Stimulated activated CD8-positive, alpha-beta memory T cell treated with anti-CD3 and anti-CD28 coated beads, Interleukin-15, amount 100 ng/mL, for 1 hour (primary cell): ENCODE results near the gene PXMP2.
"Not testable (repeated sequence)": the region's sequence is repeated elsewhere in the genome, so short reads cannot be mapped to it uniquely, and the experiment has no call there.

Experiments used
- DNase-seq: peaks from one replicate; pipeline ENCODE4 v3.0.0-alpha.2; 2020; ENCODE audit warnings: low read depth

PXMP2 gene

DNA sequence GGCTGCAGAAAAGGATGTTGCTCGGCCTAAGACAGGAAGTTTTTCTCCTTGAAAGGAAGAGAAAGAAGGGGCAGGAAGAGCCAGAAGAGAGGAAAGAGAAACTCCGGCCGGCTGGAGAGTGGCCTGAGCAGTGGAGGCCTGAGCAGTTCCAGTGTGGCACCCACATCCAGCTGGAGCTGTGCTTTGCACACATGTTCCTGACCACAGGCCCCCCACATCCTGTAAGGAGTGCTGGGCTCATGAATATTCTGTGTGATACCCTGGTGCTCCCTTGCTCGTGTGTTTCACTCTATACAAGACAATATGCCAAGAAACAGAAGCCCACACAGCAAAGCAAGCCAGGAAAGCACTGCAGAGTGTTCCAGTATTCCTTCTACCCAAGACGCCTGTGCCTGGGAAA lies 27.3 kb upstream of the PXMP2 start:
- DNase-seq = no peak

DNA sequence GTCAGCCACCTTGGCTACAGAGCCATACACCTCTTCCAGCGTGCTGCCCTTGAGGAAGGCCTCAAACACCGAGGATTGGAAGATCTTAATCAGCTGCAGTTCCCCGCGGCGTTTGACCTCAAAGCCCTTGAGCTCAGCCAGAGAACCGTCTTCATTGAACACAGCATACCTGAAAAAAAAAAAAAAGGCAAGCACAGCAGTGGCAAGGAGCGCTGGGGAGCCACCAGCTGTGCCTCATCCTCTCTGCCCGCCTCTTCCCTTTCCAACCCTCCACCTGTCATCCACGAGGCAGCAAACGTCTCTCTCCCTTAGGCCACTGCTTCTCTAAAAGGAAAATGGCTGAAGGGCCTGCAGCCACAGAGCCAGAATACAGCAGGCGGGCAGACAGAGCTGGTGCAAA lies 26.4 kb upstream of the PXMP2 start:
- DNase-seq = no peak

- no peak for DNase-seq
These were observed 25.4 kb upstream of the PXMP2 start for GRCh38 chr12:132661972-132662371.

- DNase-seq = no peak
These were observed 24.3 kb upstream of the PXMP2 start for GRCh38 chr12:132662901-132663755.

- DNase-seq = no peak
These were observed 22.9 kb upstream of the PXMP2 start for GRCh38 chr12:132664206-132665148.

GRCh38 chr12:132665149-132665491 lies 22.3 kb upstream of the PXMP2 start:
- no peak for DNase-seq

DNA sequence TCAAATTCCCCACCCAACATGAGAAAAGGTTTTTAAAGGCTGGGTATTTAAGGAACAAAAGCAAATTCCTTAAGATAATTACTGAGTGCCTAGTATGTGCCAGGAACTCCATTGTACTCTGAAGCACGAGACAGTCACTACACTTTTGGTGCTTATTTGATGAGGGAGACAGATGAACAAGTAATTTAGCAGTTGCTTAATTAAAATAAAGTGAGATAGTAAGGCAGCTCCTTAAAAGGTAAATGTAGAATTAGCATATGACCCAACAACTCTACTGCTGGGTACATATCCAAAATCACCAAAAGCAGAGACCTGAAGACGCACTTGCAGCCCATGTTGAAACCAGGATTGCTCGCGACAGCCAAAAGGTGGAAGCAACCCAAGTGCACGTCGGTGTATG lies 21.6 kb upstream of the PXMP2 start:
- DNase-seq = no peak

DNA sequence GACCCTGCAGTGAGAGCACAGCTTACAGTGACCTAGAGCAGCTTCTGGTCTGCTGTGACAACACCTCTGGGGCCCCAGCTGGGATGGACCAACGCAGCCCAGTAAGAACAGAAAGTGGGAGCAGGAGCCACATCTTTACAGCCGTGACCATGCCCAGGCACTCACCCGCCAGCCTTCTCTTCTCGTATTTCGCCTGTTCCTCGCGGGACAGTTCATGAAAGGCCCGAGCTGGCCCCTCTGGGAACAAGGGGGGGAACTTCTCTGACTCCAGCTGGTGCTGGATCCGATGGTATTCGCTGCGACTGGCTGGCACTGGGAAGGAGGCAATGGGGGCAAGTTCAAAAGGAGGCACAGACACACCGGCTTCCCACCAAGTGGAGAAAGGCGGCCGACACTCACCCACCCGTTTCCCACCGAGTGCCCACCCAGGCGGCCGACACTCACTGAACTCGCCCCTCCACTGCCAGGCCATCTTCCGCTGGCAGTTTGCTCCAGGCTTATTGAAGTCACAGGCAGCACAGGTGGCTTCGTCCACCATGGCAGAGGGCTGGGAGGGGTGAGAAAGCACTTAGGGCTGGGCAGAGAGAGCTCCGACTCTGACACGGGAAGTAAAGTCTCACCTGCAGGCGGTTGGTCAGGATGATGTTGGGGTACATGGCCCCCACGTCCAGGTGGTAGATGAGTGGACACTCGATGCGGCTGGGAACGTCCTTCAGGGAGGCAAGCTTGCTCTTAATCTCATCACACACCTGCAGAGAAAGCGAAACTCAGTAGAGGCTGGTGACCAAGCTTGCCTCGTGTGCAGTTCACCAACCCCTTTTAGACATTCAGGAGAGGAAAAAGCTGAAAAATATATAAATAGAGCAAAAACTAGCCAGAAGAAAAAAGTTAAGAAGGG lies 18.9 kb upstream of the PXMP2 start:
- DNase-seq = no peak

DNA sequence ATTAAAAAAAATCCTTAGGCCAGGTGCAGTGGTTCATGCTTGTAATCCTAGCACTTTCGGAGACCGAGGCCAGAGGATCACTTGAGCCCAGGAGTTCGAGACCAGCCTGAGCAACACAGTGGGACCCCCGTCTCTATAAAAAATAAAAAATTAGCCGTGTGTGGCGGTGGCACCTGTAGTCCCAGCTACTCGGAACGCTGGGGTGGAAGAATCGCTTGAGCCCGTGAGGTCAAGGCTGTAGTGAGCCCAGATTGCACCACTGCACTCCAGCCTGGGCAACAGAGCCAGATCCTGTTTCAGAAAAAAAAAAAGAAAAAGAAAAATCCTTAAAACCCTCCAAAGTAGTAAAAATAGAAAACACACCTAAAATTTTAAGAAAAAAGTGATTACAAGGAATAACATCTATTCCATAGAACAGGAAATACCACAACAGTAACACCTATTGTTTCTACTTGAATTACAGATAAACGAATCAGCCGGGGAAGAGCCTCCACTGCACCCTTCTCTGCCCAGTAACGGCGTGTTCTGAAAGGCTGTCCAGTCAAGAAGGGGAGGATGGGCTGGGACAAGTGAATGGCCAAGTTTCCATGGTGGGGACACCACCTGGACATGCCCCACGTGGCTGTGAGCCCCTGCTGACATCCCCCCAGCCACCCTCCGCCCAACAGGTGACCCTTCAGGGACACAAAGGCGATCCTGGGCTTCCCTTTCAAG lies 18.1 kb upstream of the PXMP2 start:
- no peak for DNase-seq

DNA sequence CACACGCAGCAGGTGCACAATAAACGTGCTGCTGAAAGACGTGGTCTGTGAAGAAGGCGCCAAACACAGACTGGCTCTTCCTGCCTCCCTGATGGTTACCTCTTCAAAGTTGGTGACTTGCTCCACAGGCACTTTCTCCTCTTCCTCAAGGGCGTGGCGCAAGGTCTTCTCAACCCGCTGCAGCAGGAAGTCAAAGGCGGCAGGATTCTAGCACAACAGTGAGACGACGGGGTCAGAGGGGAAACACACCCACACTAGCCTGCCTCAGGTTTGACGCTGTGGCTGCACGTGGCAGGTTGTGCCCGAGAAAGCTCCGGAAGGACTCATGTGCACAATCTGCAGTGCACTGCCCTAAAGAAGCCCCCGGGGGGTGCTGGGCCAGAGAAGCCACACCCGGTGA lies 15.3 kb upstream of the PXMP2 start:
- DNase-seq = no peak

DNA sequence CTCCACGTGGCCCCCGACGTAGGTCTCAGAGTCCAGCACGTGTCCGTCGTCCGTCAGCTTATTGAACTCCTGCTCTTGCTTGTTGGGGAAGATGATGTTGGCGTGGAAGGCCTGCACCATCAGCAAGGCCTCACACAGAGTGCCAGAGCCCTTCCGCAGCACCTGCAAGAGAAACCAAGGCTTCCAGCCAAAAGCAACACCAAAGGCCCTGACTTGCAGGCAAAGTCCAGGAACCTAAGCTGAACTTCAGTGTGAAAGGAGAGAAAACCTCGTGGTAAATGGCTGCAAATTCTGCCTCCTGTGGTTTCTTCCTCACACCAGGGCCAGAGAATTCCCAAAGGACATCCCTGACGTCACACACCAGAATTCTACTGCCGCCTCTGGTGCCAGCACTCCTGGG lies 14.7 kb upstream of the PXMP2 start:
- no peak for DNase-seq

DNA sequence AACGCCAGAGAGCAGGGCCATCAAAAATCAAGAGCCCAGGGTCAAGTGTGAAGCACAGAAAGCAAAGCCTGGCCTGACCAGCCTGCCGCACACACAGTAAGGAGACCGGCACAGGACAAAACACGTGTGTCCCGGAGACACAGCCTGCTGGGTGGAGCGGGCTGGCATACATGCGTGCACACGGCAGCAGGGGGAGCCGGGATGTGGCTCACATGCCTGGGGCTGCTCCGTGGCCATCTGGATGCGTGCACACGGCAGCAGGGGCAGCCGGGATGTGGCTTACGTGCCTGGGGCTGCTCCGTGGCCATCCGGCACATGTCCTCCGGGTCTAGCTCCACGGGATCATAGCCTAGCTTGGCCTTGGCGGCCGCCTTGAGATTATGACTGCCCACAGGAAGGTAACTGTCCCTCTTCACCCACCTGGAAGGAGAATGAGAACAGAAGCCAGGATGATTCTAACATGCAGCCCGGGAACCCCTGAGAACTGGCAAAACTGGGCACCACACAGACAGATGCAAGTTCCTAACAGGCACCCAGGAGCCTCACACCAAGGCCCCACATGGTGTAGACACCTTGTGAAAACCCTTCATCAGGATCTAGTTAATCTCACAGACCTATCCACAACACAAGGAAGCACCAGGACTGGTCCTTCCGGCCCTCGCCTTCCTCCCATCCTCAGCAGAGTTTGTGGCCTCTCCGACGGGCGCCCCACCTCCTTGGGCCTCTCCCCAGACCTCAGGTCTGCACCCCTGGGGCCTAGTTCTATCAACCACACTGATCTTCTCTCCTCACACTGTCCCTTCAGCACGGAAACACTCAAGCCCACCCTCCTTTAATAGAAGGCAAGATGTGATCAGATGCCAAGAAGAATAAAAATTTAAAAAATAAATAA lies 13.9 kb upstream of the PXMP2 start:
- no peak for DNase-seq

- DNase-seq = no peak
These were observed 12.8 kb upstream of the PXMP2 start for GRCh38 chr12:132674561-132674960.

DNA sequence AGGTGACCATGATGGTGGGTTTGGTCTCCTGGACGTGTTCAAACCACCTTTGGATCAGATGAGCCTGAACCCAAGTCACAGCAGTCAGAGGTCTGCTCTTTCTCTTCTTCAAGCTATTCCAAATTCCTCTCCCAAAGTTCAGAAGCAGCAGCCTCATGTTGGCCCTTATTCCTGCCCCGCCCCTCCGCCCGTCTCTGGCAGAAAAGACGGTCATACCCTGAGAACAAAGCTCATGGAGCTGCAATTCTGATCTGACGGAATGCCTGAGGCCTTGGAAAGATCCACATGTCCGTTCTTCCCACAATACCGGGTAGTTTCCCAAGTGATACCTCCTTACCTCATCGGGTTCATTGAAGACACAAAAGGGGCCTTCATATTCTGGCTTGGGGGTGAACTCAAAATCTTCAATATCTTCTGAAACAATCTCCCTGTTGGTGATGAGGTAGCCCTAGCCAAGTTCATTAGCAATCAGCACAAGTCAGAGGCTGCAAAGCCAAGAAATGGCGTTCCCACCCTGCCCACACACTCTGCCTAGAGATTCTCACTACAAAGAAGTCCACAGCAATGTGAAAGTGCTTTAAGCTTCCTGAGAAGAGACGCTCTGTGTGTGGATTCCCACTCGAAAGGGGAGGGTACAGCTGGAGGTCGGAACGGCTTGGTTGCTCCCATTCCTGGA lies 11.5 kb upstream of the PXMP2 start:
- no peak for DNase-seq

DNA sequence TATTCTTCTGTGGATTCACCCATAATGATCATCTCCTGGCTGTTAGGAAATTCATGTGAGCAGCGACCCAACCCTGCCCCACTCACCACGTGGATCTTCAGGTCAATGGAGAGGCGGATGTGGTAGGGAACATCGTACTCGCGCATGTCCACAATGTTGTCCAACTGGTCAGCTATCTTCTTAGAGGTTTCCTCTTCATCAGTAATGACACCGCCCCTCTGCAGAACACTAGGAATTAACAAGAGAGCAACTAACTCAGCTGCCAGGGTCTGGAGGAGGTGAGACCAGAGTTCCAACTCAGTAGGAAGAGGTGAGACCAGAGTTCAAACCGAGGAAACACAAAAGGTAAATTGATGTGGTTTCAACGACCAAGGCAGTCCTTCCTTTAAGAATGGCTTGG lies 9.9 kb upstream of the PXMP2 start:
- no peak for DNase-seq

DNA sequence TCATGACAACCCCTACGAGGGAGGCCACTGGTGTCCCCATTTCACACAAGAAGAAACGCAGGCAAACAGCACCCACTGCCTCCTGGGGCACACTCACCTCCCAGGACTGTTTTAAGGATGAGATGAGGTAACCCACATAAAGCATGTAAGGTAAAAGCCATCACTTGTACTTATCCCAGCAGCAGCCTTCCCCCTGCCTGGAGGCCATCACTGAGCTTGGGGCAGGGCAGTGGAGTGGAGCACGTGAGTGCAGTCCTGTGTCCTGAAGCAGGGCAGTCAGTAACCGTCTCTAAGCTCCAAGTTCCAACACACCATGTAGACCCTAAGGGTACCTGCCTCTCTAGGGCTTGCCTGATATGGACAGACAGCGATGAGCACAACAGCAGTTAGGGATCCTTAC lies 2.0 kb upstream of the PXMP2 start:
- no peak for DNase-seq

DNA sequence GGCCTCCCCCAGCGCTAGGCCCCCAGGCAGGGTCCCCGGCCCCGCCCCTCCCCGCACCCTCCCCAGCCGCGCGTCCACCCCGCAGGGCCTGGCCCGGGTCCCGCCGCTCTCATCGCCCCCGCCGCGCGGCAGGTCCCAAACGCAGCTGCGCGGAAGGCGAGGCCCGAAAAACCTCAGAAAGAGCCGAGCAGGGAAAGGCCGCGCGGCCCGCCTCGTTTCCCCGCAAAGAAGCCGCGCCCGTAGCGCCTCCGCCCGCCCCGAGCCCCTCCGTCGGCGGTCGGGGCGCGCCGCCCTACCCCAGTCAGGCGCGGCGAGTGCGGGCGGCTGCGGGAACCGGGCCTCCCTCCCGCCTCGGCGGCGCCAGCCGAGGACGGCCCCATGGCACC lies 569 bp upstream of the PXMP2 start:
- no peak for DNase-seq

- DNase-seq = no peak
These were observed 1.8 kb downstream of the PXMP2 start for GRCh38 chr12:132689227-132689626.

DNA sequence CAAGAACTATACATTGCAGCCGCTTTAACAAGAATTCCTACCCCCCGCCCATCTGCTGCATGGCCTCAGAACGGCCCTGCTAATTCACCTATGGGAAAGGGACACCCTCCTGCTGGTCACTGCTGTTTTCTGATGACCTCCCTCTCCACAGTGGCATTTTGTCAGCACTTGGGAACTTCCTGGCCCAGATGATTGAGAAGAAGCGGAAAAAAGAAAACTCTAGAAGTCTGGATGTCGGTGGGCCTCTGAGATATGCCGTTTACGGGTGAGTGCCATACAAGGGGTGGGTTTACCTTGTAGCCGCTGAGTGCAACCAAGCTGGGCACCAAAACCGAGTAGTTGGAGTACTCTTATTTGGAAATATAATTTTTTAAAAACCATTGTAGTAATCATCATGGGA lies 2.7 kb downstream of the PXMP2 start:
- no peak for DNase-seq

GRCh38 chr12:132692030-132692429 lies 4.6 kb downstream of the PXMP2 start:
- not testable (repeated sequence) for DNase-seq
